Choroid plexus epithelial cell (primary cell): ENCODE measurements around the gene ASXL3.

Experiments
- DNase-seq: peaks from one replicate; pipeline ENCODE4 v3.0.0-alpha.2; 2010; ENCODE audit warnings: low read depth
- H3K4me3 ChIP-seq: 2 replicates; pipeline ENCODE4 v1.5.1; 2011; ENCODE audit warnings: low read depth, mild to moderate bottlenecking, control low read depth, low read length, moderate library complexity
- CTCF ChIP-seq: conservative IDR thresholded peaks from 2 replicates; pipeline ENCODE4 v1.5.1; 2011; ENCODE audit warnings: low read depth, mild to moderate bottlenecking, control low read depth, inconsistent platforms, low read length, moderate library complexity

The ASXL3 gene

GRCh38 chr18:33577685-33578517 is at the start of gene ASXL3:
Gene ASXL3, plus strand, starts transcription at chr18:33578219. Its CDS starts 413 bp downstream, at chr18:33578632.
- DNase-seq: peak; percentile 9
- no peak for TF ChIP-seq CTCF
- H3K4me3 ChIP-seq: peak within 1 kb of the TSS; percentile 66

GRCh38 chr18:33532978-33533377 is 45.0 kb upstream of the ASXL3 start:
- H3K4me3 ChIP-seq: no peak overlapping the region
- TF ChIP-seq CTCF: no peak

GRCh38 chr18:33536904-33537303 is 41.1 kb upstream of the ASXL3 start:
- H3K4me3 ChIP-seq: no peak overlapping the region
- no peak for TF ChIP-seq CTCF
- DNase-seq: no peak

More at GRCh38 chr18:33532978-33533377, 45.0 kb upstream of the ASXL3 start:
- no peak for DNase-seq

GRCh38 chr18:33538418-33539042 is 39.5 kb upstream of the ASXL3 start:
- no peak for TF ChIP-seq CTCF
- no peak for DNase-seq
- H3K4me3 ChIP-seq: no peak overlapping the region

GRCh38 chr18:33540392-33540791 is 37.6 kb upstream of the ASXL3 start:
- DNase-seq: no peak
- no peak for TF ChIP-seq CTCF
- H3K4me3 ChIP-seq: no peak overlapping the region

GRCh38 chr18:33541316-33541715 is 36.7 kb upstream of the ASXL3 start:
- TF ChIP-seq CTCF: no peak
- no peak overlapping the region for H3K4me3 ChIP-seq
- no peak for DNase-seq

GRCh38 chr18:33556846-33557245 is 21.2 kb upstream of the ASXL3 start:
- no peak for DNase-seq
- H3K4me3 ChIP-seq: no peak overlapping the region
- TF ChIP-seq CTCF: no peak
